ENCODE results near the gene CBARP. TPM values are rescaled to one million over a fixed set of nuclear protein-coding genes. Genes with fewer than 3 reads are reported as not detected.
"Not testable (repeated sequence)": the region's sequence is repeated elsewhere in the genome, so short reads cannot be mapped to it uniquely, and the experiment has no call there.

The CBARP gene
- total and polyA plus RNA-seq, 9 donors, result 0.84 to 2.9 (median 1.8) TPM

- under 1% methylated on average over 71 of the region's 78 CpGs for WGBS (ENCODE audit: insufficient coverage)
- DNase-seq, result no peak
- Histone ChIP-seq H3K4me1 (ENCODE audit: control insufficient read depth, insufficient read depth, low read length) (peaks cover 46% of the 10 kb centered on the region), H3K27ac (ENCODE audit: low read length) (peak overlapping the region; percentile 76), H3K4me3 (ENCODE audit: low read length) (peak overlapping the region; percentile 73), H3K27me3 (ENCODE audit: control insufficient read depth, insufficient read depth, low read length) (no peaks in the 10 kb centered on the region), H3K9me3 (replicated peaks; ENCODE audit: control insufficient read depth, low read depth, low read length) (no peaks in the 10 kb centered on the region), H3K36me3 (ENCODE audit: control insufficient read depth, insufficient read depth, low read length) (peaks cover 10% of the 10 kb centered on the region)
These were observed 31.5 kb downstream of the CBARP start for GRCh38 chr19:1206150-1206863.

- H3K27me3 ChIP-seq (ENCODE audit: control insufficient read depth, insufficient read depth, low read length), result no peaks in the 10 kb centered on the region
- peak; percentile 99 for DNase-seq
- no peaks in the 10 kb centered on the region for H3K9me3 ChIP-seq (replicated peaks; ENCODE audit: control insufficient read depth, low read depth, low read length)
- H3K4me3 ChIP-seq (ENCODE audit: low read length), result peak within 1 kb of the TSS; percentile 73
- peaks cover 41% of the 10 kb centered on the region for H3K4me1 ChIP-seq (ENCODE audit: control insufficient read depth, insufficient read depth, low read length)
- H3K36me3 ChIP-seq (ENCODE audit: control insufficient read depth, insufficient read depth, low read length), result peaks cover 10% of the 10 kb centered on the region
- H3K27ac ChIP-seq (ENCODE audit: low read length), result peak within 1 kb of the TSS; percentile 76
- WGBS (ENCODE audit: insufficient coverage), result 3% methylated on average over 110 of the region's 114 CpGs
These were observed 32.4 kb downstream of the CBARP start, which contains the start of gene STK11 for GRCh38 chr19:1205114-1206099. Gene STK11, plus strand, starts transcription at chr19:1205778. Its CDS starts 1,136 bp downstream, at chr19:1206914.

GRCh38 chr19:1200614-1201013 is 37.2 kb downstream of the CBARP start:
- DNase-seq; H3K4me3 ChIP-seq (ENCODE audit: low read length); H3K27ac ChIP-seq (ENCODE audit: low read length); H3K27me3 ChIP-seq (ENCODE audit: control insufficient read depth, insufficient read depth, low read length); H3K9me3 ChIP-seq (replicated peaks; ENCODE audit: control insufficient read depth, low read depth, low read length); H3K36me3 ChIP-seq (ENCODE audit: control insufficient read depth, insufficient read depth, low read length); H3K4me1 ChIP-seq (ENCODE audit: control insufficient read depth, insufficient read depth, low read length): not testable (repeated sequence)
- no CpG with 5 or more reads among the region's 4 CpGs for WGBS (ENCODE audit: insufficient coverage)

GRCh38 chr19:1199531-1199930 is 38.3 kb downstream of the CBARP start:
- no peak overlapping the region for H3K4me3 ChIP-seq (ENCODE audit: low read length)

GRCh38 chr19:1189419-1189818 is 48.4 kb downstream of the CBARP start:
- Histone ChIP-seq H3K4me1 (ENCODE audit: control insufficient read depth, insufficient read depth, low read length) (peaks cover 3% of the 10 kb centered on the region), H3K27ac (ENCODE audit: low read length) (no peak overlapping the region), H3K9me3 (replicated peaks; ENCODE audit: control insufficient read depth, low read depth, low read length) (no peaks in the 10 kb centered on the region), H3K36me3 (ENCODE audit: control insufficient read depth, insufficient read depth, low read length) (no peaks in the 10 kb centered on the region), H3K4me3 (ENCODE audit: low read length) (no peak overlapping the region), H3K27me3 (ENCODE audit: control insufficient read depth, insufficient read depth, low read length) (no peaks in the 10 kb centered on the region)
- 65% methylated on average over 6 of the region's 9 CpGs for WGBS (ENCODE audit: insufficient coverage)
- no peak for DNase-seq

More at GRCh38 chr19:1199531-1199930, 38.3 kb downstream of the CBARP start:
- H3K27ac ChIP-seq (ENCODE audit: low read length), result no peak overlapping the region
- no peaks in the 10 kb centered on the region for H3K9me3 ChIP-seq (replicated peaks; ENCODE audit: control insufficient read depth, low read depth, low read length)
- H3K4me1 ChIP-seq (ENCODE audit: control insufficient read depth, insufficient read depth, low read length), result no peaks in the 10 kb centered on the region
- no peak for DNase-seq
- WGBS (ENCODE audit: insufficient coverage), result 80% methylated on average over 10 of the region's 10 CpGs
- no peaks in the 10 kb centered on the region for H3K27me3 ChIP-seq (ENCODE audit: control insufficient read depth, insufficient read depth, low read length)
- no peaks in the 10 kb centered on the region for H3K36me3 ChIP-seq (ENCODE audit: control insufficient read depth, insufficient read depth, low read length)

GRCh38 chr19:1183543-1184172 is 54.1 kb downstream of the CBARP start:
- 76% methylated on average over 18 of the region's 19 CpGs for WGBS (ENCODE audit: insufficient coverage)
- Histone ChIP-seq H3K36me3 (ENCODE audit: control insufficient read depth, insufficient read depth, low read length) (no peaks in the 10 kb centered on the region), H3K27ac (ENCODE audit: low read length) (no peak overlapping the region), H3K27me3 (ENCODE audit: control insufficient read depth, insufficient read depth, low read length) (no peaks in the 10 kb centered on the region), H3K4me1 (ENCODE audit: control insufficient read depth, insufficient read depth, low read length) (peaks cover 8% of the 10 kb centered on the region), H3K9me3 (replicated peaks; ENCODE audit: control insufficient read depth, low read depth, low read length) (no peaks in the 10 kb centered on the region), H3K4me3 (ENCODE audit: low read length) (no peak overlapping the region)
- no peak for DNase-seq

- DNase-seq, result no peak
- Histone ChIP-seq H3K36me3 (ENCODE audit: control insufficient read depth, insufficient read depth, low read length) (no peaks in the 10 kb centered on the region), H3K4me3 (ENCODE audit: low read length) (no peak overlapping the region), H3K27me3 (ENCODE audit: control insufficient read depth, insufficient read depth, low read length) (no peaks in the 10 kb centered on the region), H3K9me3 (replicated peaks; ENCODE audit: control insufficient read depth, low read depth, low read length) (no peaks in the 10 kb centered on the region), H3K27ac (ENCODE audit: low read length) (no peak overlapping the region), H3K4me1 (ENCODE audit: control insufficient read depth, insufficient read depth, low read length) (peaks cover 8% of the 10 kb centered on the region)
- WGBS (ENCODE audit: insufficient coverage), result 60% methylated on average over 2 of the region's 11 CpGs
These were observed 55.1 kb downstream of the CBARP start for GRCh38 chr19:1182727-1183126.

GRCh38 chr19:1182068-1182467 is 55.7 kb downstream of the CBARP start:
- WGBS (ENCODE audit: insufficient coverage), result 82% methylated on average over 10 of the region's 10 CpGs
- Histone ChIP-seq H3K36me3 (ENCODE audit: control insufficient read depth, insufficient read depth, low read length) (no peaks in the 10 kb centered on the region), H3K9me3 (replicated peaks; ENCODE audit: control insufficient read depth, low read depth, low read length) (no peaks in the 10 kb centered on the region), H3K27me3 (ENCODE audit: control insufficient read depth, insufficient read depth, low read length) (no peaks in the 10 kb centered on the region), H3K27ac (ENCODE audit: low read length) (no peak overlapping the region), H3K4me1 (ENCODE audit: control insufficient read depth, insufficient read depth, low read length) (peaks cover 8% of the 10 kb centered on the region), H3K4me3 (ENCODE audit: low read length) (no peak overlapping the region)
- no peak for DNase-seq

GRCh38 chr19:1181606-1182005 is 56.2 kb downstream of the CBARP start:
- Histone ChIP-seq H3K9me3 (replicated peaks; ENCODE audit: control insufficient read depth, low read depth, low read length) (no peaks in the 10 kb centered on the region), H3K27me3 (ENCODE audit: control insufficient read depth, insufficient read depth, low read length) (no peaks in the 10 kb centered on the region), H3K4me1 (ENCODE audit: control insufficient read depth, insufficient read depth, low read length) (peaks cover 8% of the 10 kb centered on the region), H3K27ac (ENCODE audit: low read length) (no peak overlapping the region), H3K4me3 (ENCODE audit: low read length) (no peak overlapping the region), H3K36me3 (ENCODE audit: control insufficient read depth, insufficient read depth, low read length) (no peaks in the 10 kb centered on the region)
- no peak for DNase-seq
- WGBS (ENCODE audit: insufficient coverage), result 76% methylated on average over 11 of the region's 11 CpGs
